ENCODE results near the gene SCUBE1. TPM values are rescaled to one million over a fixed set of nuclear protein-coding genes. Genes with fewer than 3 reads are reported as not detected.

Gene SCUBE1
- total RNA-seq, 1 experiment from 2014 or later = 3.9 TPM

DNA sequence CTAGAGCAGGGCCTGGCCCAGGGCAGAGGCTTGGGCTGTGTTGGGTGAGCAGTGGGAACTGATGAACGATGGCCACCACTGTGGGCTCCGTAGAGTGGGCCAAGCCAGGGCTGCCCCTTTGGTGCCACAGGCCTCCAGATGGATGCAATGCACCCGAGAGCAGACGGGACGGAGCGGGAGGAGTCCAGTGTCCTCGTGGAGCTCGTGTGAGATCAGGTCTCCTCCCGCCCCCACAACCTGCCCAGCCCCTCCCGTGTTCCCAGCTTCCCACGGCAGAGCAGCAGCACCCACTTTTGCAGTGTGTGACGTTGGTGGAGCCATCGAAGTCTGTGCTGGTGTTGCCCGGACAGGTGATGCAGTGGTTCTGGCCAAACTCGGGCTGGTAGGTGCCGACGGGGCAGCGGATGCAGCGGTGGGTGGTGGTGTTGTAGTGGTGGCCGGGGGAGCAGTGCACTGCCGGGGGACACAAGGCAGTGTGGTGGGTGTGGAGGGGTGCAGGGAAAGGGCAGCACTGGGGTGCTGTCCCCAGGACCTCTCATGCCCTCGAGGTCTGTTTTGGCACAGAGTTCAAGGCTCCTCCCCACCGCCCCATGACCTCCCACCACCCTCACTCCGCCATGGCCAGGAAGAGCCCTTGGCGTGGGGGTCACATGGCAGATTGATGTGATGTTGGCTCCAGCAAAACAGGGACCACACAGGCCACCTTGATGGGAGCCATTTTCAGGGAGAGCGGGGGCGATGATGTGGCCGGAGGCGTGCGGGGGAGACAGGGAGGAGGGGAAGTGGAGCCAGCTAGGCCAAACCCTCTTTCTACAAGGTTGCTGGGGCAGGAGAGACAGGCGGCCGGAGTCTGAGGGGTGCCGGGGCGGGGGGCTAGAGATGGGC, 132.3 kb downstream of the SCUBE1 start:
- TF ChIP-seq SIN3A (IDR thresholded peaks at IDR 0.05; ENCODE audit: low read depth) (no peak), ZFX (IDR thresholded peaks at IDR 0.05) (no peak), ELF1 (IDR thresholded peaks at IDR 0.05; ENCODE audit: borderline replicate concordance, low read depth) (no peak), YY1 (IDR thresholded peaks at IDR 0.05; ENCODE audit: extremely low read depth, insufficient replicate concordance, low read depth, low read length) (no peak), CEBPB (IDR thresholded peaks at IDR 0.05; ENCODE audit: low read depth) (no peak), EGR1 (IDR thresholded peaks at IDR 0.05; ENCODE audit: low read depth) (no peak), TCF7L2 (IDR thresholded peaks at IDR 0.05; ENCODE audit: borderline replicate concordance, extremely low read depth, insufficient read depth, insufficient read length) (no peak), SP1 (IDR thresholded peaks at IDR 0.05; ENCODE audit: low read depth) (no peak), FOSL1 (IDR thresholded peaks at IDR 0.05; ENCODE audit: low read depth) (no peak)
- TF ChIP-seq, protein P1, sequence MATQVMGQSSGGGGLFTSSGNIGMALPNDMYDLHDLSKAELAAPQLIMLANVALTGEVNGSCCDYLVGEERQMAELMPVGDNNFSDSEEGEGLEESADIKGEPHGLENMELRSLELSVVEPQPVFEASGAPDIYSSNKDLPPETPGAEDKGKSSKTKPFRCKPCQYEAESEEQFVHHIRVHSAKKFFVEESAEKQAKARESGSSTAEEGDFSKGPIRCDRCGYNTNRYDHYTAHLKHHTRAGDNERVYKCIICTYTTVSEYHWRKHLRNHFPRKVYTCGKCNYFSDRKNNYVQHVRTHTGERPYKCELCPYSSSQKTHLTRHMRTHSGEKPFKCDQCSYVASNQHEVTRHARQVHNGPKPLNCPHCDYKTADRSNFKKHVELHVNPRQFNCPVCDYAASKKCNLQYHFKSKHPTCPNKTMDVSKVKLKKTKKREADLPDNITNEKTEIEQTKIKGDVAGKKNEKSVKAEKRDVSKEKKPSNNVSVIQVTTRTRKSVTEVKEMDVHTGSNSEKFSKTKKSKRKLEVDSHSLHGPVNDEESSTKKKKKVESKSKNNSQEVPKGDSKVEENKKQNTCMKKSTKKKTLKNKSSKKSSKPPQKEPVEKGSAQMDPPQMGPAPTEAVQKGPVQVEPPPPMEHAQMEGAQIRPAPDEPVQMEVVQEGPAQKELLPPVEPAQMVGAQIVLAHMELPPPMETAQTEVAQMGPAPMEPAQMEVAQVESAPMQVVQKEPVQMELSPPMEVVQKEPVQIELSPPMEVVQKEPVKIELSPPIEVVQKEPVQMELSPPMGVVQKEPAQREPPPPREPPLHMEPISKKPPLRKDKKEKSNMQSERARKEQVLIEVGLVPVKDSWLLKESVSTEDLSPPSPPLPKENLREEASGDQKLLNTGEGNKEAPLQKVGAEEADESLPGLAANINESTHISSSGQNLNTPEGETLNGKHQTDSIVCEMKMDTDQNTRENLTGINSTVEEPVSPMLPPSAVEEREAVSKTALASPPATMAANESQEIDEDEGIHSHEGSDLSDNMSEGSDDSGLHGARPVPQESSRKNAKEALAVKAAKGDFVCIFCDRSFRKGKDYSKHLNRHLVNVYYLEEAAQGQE (IDR thresholded peaks at IDR 0.05; ENCODE audit: low read depth) = no peak
- TF ChIP-seq, protein P2, sequence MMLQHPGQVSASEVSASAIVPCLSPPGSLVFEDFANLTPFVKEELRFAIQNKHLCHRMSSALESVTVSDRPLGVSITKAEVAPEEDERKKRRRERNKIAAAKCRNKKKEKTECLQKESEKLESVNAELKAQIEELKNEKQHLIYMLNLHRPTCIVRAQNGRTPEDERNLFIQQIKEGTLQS (IDR thresholded peaks at IDR 0.05) = no peak
- TF ChIP-seq, protein P3, sequence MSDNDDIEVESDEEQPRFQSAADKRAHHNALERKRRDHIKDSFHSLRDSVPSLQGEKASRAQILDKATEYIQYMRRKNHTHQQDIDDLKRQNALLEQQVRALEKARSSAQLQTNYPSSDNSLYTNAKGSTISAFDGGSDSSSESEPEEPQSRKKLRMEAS (IDR thresholded peaks at IDR 0.05) = no peak
- BruUV-seq (replicated peaks) = no TSS peak
- no peak for ATAC-seq

More for the DNA sequence above, 132.3 kb downstream of the SCUBE1 start:
- no peaks in the 10 kb centered on the region for H3K79me2 ChIP-seq (ENCODE audit: insufficient read depth, low read length)
- peaks cover 4 to 17% of the 10 kb centered on the region in 2 experiments; a peak in 3 of 4 replicates for H3K4me1 ChIP-seq (ENCODE audit: control insufficient read depth in 1 of 2, insufficient read depth in 2 of 2, low read length in 2 of 2)
- H3K4me3 ChIP-seq (replicated peaks in 1 of 2; ENCODE audit: low read depth in 1 of 2, low read length in 2 of 2) = no peak overlapping the region
- H3K27me3 ChIP-seq (ENCODE audit: insufficient read depth, low read length) = no peaks in the 10 kb centered on the region
- DNase-seq (ENCODE audit: low read depth, low spot score) = no peak
- no peaks in the 10 kb centered on the region for H4K20me1 ChIP-seq (ENCODE audit: insufficient read depth)
- no peaks in the 10 kb centered on the region for H3K9me2 ChIP-seq (ENCODE audit: insufficient read depth)
- H3K4me2 ChIP-seq (ENCODE audit: low read length) = no peak overlapping the region
- H3K9ac ChIP-seq (ENCODE audit: low read length) = no peak overlapping the region
- no peak overlapping the region for H2AFZ ChIP-seq (ENCODE audit: low read depth, low read length, poor library complexity, severe bottlenecking)
- RAD21 ChIA-PET (ENCODE audit: low non-redundant PET in 1 of 2, low total read pairs in 2 of 2, uncharacterized antibody in 2 of 2, unreplicated experiment in 2 of 2) = interaction anchor here in 1 of 2 experiments (0.7 kb wide), 1 partner anchor 33 kb away, joined by 3 read pairs; no protein-coding TSS in a partner anchor
- POLR2A ChIA-PET = no interaction called here
- H3K27ac ChIP-seq (ENCODE audit: low read depth, low read length) = no peak overlapping the region
- no peaks in the 10 kb centered on the region for H3K9me3 ChIP-seq (ENCODE audit: control insufficient read depth in 1 of 2, insufficient read depth in 1 of 2, low read depth in 1 of 2, low read length in 2 of 2)
- CTCF ChIA-PET = no interaction called here
- intact Hi-C loops (cut with micrococcal nuclease) = no loop called here
- no peaks in the 10 kb centered on the region for H3K36me3 ChIP-seq (ENCODE audit: control insufficient read depth in 1 of 2, insufficient read depth in 2 of 2, low read length in 2 of 2)

All from HCT116 (cell line).